ENCODE data around the gene OTOL1.
A peak's percentile ranks its signal among the peaks of the same experiment; 100 is the strongest.
"Not testable (repeated sequence)": the region's sequence is repeated elsewhere in the genome, so short reads cannot be mapped to it uniquely, and the experiment has no call there.

OTOL1 gene

GRCh38 chr3:161496508-161496907, at the start of gene OTOL1:
Gene OTOL1, plus strand, starts transcription at chr3:161496808. Its CDS starts 0 bp downstream, at chr3:161496808.
- no peak for DNase-seq

- no peak for DNase-seq
Measured at GRCh38 chr3:161449785-161450184, 46.8 kb upstream of the OTOL1 start.

GRCh38 chr3:161452179-161452578, 44.4 kb upstream of the OTOL1 start:
- no peak for DNase-seq

- DNase-seq = no peak
Measured at GRCh38 chr3:161454615-161455014, 42.0 kb upstream of the OTOL1 start.

GRCh38 chr3:161455962-161456361, 40.6 kb upstream of the OTOL1 start:
- DNase-seq = no peak

GRCh38 chr3:161462138-161462537, 34.5 kb upstream of the OTOL1 start:
- no peak for DNase-seq

GRCh38 chr3:161471211-161471610, 25.4 kb upstream of the OTOL1 start:
- DNase-seq = no peak

GRCh38 chr3:161474139-161474538, 22.5 kb upstream of the OTOL1 start:
- no peak for DNase-seq

- DNase-seq = no peak
Measured at GRCh38 chr3:161474741-161475140, 21.9 kb upstream of the OTOL1 start.

- no peak for DNase-seq
Measured at GRCh38 chr3:161475206-161475605, 21.4 kb upstream of the OTOL1 start.

GRCh38 chr3:161475905-161476304, 20.7 kb upstream of the OTOL1 start:
- DNase-seq = no peak

- no peak for DNase-seq
Measured at GRCh38 chr3:161484226-161484625, 12.4 kb upstream of the OTOL1 start.

- DNase-seq = not testable (repeated sequence)
Measured at GRCh38 chr3:161488284-161488683, 8.3 kb upstream of the OTOL1 start.

GRCh38 chr3:161489395-161489794, 7.2 kb upstream of the OTOL1 start:
- DNase-seq = no peak

GRCh38 chr3:161490845-161491244, 5.8 kb upstream of the OTOL1 start:
- DNase-seq = not testable (repeated sequence)

GRCh38 chr3:161498259-161498921, 1.8 kb downstream of the OTOL1 start:
- no peak for DNase-seq

- no peak for DNase-seq
Measured at GRCh38 chr3:161500068-161500796, 3.6 kb downstream of the OTOL1 start.

- DNase-seq = no peak
Measured at GRCh38 chr3:161503271-161503670, 6.7 kb downstream of the OTOL1 start.

GRCh38 chr3:161508852-161509477, 12.4 kb downstream of the OTOL1 start:
- peak; percentile 19 for DNase-seq

GRCh38 chr3:161510510-161511260, 14.1 kb downstream of the OTOL1 start:
- DNase-seq = no peak

GRCh38 chr3:161523916-161524315, 27.3 kb downstream of the OTOL1 start:
- DNase-seq = no peak

- no peak for DNase-seq
Measured at GRCh38 chr3:161531930-161532329, 35.3 kb downstream of the OTOL1 start.

- DNase-seq = no peak
Measured at GRCh38 chr3:161540594-161540993, 44.0 kb downstream of the OTOL1 start.
